Ishikawa (cell line): ENCODE results near the gene CLN5.

Experiments used
- CEBPB ChIP-seq: IDR thresholded peaks from 2 replicates; pipeline ENCODE4 v1.6.1; 2012
- EP300 ChIP-seq: IDR thresholded peaks from 2 replicates; pipeline ENCODE4 v1.6.1; 2012; ENCODE audit warnings: borderline replicate concordance
- MAX ChIP-seq: IDR thresholded peaks from 2 replicates; pipeline ENCODE4 v1.6.1; 2012
- TAF1 ChIP-seq: IDR thresholded peaks from 2 replicates; pipeline ENCODE4 v1.6.1; 2012; ENCODE audit warnings: low read depth, mild to moderate bottlenecking
- YY1 ChIP-seq: IDR thresholded peaks from 2 replicates; pipeline ENCODE4 v1.6.1; 2012; ENCODE audit warnings: low read depth

- TF ChIP-seq EP300 (no peak), TAF1 (no peak), CEBPB (no peak), YY1 (no peak), MAX (no peak)
Observed at GRCh38 chr13:77053192-77053591, 61.3 kb downstream of the CLN5 start.
